PFSK-1 (cell line): ENCODE data around the gene IGSF21.

ENCODE experiments used
- POLR2AphosphoS5 ChIP-seq: IDR thresholded peaks from 2 replicates; pipeline ENCODE4 v1.6.1; 2012; ENCODE audit warnings: low read depth, mild to moderate bottlenecking, control low read depth, low read length, moderate library complexity
- REST ChIP-seq, 2 experiments: IDR thresholded peaks; 2 replicates each; pipeline versions ENCODE4 v1.6.1 to v1.8.0; 2011 to 2012; ENCODE audit warnings: low read depth in 2 of 2, low read length in 2 of 2, control low read depth in 1 of 2, inconsistent platforms in 1 of 2, mild to moderate bottlenecking in 1 of 2, moderate library complexity in 1 of 2; ENCODE audit not compliant: insufficient read depth in 1 of 2
- TAF1 ChIP-seq: IDR thresholded peaks from 2 replicates; pipeline ENCODE4 v1.6.1; 2012; ENCODE audit warnings: low read length, control low read depth, borderline replicate concordance; ENCODE audit not compliant: insufficient read depth

DNA sequence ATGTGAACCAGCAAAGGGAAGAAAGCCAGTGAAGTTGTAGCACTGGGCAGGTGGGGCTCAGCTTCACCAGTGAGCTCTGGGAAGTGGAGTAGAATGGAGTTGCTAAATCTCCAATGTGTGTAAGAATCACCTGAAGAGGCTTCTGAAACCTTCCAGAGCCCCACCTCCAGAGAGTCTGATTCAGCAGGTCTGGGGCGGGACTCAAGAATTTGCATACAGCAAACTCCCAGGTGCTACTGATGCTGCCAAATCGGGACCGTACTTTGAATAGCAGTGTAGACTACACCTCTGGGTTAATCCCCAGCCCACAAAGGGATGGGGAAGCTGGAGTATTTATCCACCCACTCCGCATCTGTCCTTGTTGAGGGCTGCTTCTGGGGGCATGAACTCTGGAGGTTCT lies 154.3 kb downstream of the IGSF21 start:
- TF ChIP-seq POLR2AphosphoS5 (no peak), REST (IDR thresholded peaks at IDR 0.05; ENCODE audit: insufficient read depth in 1 of 2, low read depth in 2 of 2, low read length in 2 of 2) (no peak), TAF1 (no peak)
